Activated T-helper 1 cell treated with anti-CD3 and anti-CD28 coated beads, Interleukin-12 subunit alpha, Interleukin-12 subunit beta, Interleukin-2, Interleukin-4 antibody, amounts not matched to agents 30 ng/mL and 10 ng/mL and 1 ng/mL, durations not matched to agents 14 hours and 24 hours and 36 hours (primary cell): ENCODE measurements around the gene ADAM15. TPM values are rescaled to one million over a fixed set of nuclear protein-coding genes. Genes with fewer than 3 reads are reported as not detected.
A peak's percentile ranks its signal among the peaks of the same experiment; 100 is the strongest.

Experiments used
- DNase-seq: peaks from one replicate; pipeline ENCODE4 v3.0.0; 2021; ENCODE audit warnings: low spot score
- H3K27ac Mint-ChIP-seq: one replicate; pipeline ENCODE4 v1.8.0; 2021; ENCODE audit warnings: mild to moderate bottlenecking, mixed read lengths
- H3K27me3 Mint-ChIP-seq: one replicate; pipeline ENCODE4 v1.8.0; 2022; ENCODE audit warnings: mild to moderate bottlenecking, moderate library complexity, mixed read lengths; ENCODE audit not compliant: insufficient read depth
- H3K36me3 Mint-ChIP-seq: one replicate; pipeline ENCODE4 v1.8.0; 2021; ENCODE audit warnings: low read depth, mixed read lengths
- H3K4me1 Mint-ChIP-seq: one replicate; pipeline ENCODE4 v1.8.0; 2021; ENCODE audit warnings: low read depth, mixed read lengths
- H3K4me3 Mint-ChIP-seq: one replicate; pipeline ENCODE4 v1.8.0; 2021; ENCODE audit warnings: mild to moderate bottlenecking, moderate library complexity, mixed read lengths
- H3K9me3 Mint-ChIP-seq: one replicate; pipeline ENCODE4 v1.8.0; 2021; ENCODE audit warnings: mixed read lengths
- intact Hi-C: fragments of 100-400 bp; cut with micrococcal nuclease; formaldehyde crosslinking; loops from one replicate; pipeline ENCODE4 v1.15.1; 2024
- total RNA-seq: library from RNA; stranded (reverse); gene quantifications from 2 replicates; pipeline ENCODE4 v1.2.3, GENCODE V29; 2022

Gene ADAM15
- 82.9 and 86.8 TPM in 2 replicates for total RNA-seq

DNA sequence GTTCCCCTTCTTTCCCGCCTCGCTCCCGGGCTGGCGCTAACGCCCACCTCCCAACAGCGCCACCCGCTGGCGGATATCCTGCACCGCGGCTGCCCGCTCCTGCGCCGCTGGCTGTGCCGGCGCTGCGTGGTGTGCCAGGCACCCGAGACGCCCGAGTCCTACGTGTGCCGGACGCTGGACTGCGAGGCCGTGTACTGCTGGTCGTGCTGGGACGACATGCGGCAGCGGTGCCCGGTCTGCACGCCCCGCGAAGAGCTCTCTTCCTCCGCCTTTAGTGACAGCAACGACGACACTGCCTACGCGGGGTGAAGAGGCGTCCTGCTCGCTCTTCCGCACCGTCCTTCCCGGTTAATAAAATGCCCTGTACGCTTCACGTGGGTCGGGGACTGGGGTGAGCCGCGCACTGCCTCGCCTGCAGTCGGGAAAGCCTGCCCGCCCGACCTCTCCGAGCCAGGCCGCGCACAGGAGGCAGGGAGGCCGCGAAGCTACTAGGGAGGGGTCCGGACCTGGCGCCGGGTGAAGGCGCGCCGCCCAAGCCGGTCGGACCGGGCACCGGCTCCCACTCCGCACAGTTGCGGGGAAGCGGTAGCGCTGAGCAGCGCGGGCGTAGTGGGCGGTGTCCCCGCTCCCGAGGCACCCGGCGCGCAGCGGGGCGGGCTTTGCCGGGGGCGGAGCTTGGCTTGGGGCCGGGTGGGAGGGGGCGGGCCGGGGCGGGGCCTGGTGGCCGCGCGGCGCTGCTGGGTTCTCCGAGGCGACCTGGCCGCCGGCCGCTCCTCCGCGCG is at the start of gene ADAM15:
TSS of gene ADAM15 (plus strand) at position 757 of the 782 bp plus-strand sequence. CDS start 71 bp downstream, outside the sequence.
- no peaks in the 10 kb centered on the region for H3K27me3 Mint-ChIP-seq
- peak within 1 kb of the TSS; percentile 88 for H3K4me3 Mint-ChIP-seq
- intact Hi-C loops = loop anchor here (1.0 to 2.0 kb wide), 4 partner anchors 33 to 76 kb away; partner anchors contain the start of genes CKS1B and FLAD1
- no peaks in the 10 kb centered on the region for H3K9me3 Mint-ChIP-seq
- H3K36me3 Mint-ChIP-seq = no peaks in the 10 kb centered on the region
- DNase-seq = peak; percentile 79
- peaks cover 28% of the 10 kb centered on the region for H3K4me1 Mint-ChIP-seq
- H3K27ac Mint-ChIP-seq = peak within 1 kb of the TSS; percentile 88

- Mint-ChIP-seq H3K27ac (peak overlapping the region; percentile 85), H3K9me3 (no peaks in the 10 kb centered on the region), H3K36me3 (peaks cover 8% of the 10 kb centered on the region), H3K27me3 (peaks cover 2% of the 10 kb centered on the region), H3K4me3 (peak overlapping the region; percentile 98), H3K4me1 (peaks cover 50% of the 10 kb centered on the region)
- intact Hi-C loops = loop anchor here (1.0 to 5.0 kb wide), 4 partner anchors 46 to 781 kb away; partner anchors contain the start of genes IL6R, RUSC1 and UBAP2L
- no peak for DNase-seq
These were observed 49.8 kb upstream of the ADAM15 start for GRCh38 chr1:155001425-155001674.

DNA sequence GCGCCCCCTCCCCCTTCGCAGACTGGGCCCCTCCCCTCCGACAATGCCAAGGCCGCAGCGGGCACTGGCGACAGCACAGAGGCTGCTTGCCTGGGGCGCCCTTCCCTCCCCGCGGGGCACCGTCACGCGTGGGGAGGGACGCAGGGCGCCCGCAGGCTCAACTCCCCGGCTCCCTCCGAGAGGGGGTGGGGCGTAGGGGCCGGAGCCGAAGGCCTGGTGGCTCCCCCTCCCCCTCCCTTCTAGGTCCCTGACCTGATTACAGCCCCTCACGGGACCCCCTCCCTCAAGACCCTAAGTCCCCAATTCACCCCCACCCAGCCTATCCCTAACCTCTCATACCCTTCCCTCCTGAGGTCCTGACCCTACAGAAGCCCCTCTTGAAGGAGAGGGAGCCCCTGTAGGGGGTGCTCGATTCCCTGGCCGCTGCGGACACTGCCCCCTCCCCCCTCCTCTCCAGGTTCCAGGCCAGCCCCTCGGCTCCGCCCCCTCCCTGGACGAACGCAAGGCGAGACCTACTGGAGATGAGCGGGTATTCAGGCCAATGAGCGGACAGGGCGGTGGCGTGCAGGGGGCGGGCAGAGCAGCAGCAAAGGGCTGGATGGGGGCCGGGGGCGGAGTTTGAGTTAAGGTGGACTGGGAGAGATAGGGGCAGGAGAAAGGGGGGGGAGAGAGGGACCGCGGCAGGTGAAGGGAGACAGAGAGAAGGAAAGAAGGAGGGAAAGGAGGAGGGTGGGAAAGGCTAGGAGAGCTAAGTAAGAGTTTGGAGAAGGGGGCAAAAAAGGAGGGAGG is 49.2 kb upstream of the ADAM15 start:
- peaks cover 55% of the 10 kb centered on the region for H3K4me1 Mint-ChIP-seq
- H3K9me3 Mint-ChIP-seq = no peaks in the 10 kb centered on the region
- peak; percentile 98 for DNase-seq
- peaks cover 2% of the 10 kb centered on the region for H3K27me3 Mint-ChIP-seq
- peak overlapping the region; percentile 98 for H3K4me3 Mint-ChIP-seq
- intact Hi-C loops = loop anchor here (1.0 to 5.0 kb wide), 11 partner anchors 10 to 782 kb away; partner anchors contain the start of genes EFNA4, IL6R, PYGO2 and RUSC1
- peak overlapping the region; percentile 97 for H3K27ac Mint-ChIP-seq
- peaks cover 11% of the 10 kb centered on the region for H3K36me3 Mint-ChIP-seq

GRCh38 chr1:155002464-155003226 is 48.5 kb upstream of the ADAM15 start, which contains the start of gene ZBTB7B:
TSS of gene ZBTB7B (plus strand) at chr1:155002802. CDS start at chr1:155014661, 11,859 bp downstream.
- intact Hi-C loops = loop anchor here (1.0 to 5.0 kb wide), 9 partner anchors 10 to 595 kb away; partner anchors contain the start of genes EFNA4, IL6R, PYGO2 and RUSC1
- Mint-ChIP-seq H3K9me3 (no peaks in the 10 kb centered on the region), H3K4me1 (peaks cover 50% of the 10 kb centered on the region), H3K27me3 (peaks cover 2% of the 10 kb centered on the region), H3K4me3 (peak within 1 kb of the TSS; percentile 98), H3K27ac (peak within 1 kb of the TSS; percentile 97), H3K36me3 (peaks cover 11% of the 10 kb centered on the region)
- no peak for DNase-seq

- H3K27me3 Mint-ChIP-seq = peaks cover 2% of the 10 kb centered on the region
- peak overlapping the region; percentile 98 for H3K4me3 Mint-ChIP-seq
- peaks cover 11% of the 10 kb centered on the region for H3K36me3 Mint-ChIP-seq
- H3K4me1 Mint-ChIP-seq = peaks cover 47% of the 10 kb centered on the region
- no peak for DNase-seq
- H3K9me3 Mint-ChIP-seq = no peaks in the 10 kb centered on the region
- intact Hi-C loops = loop anchor here (5.0 kb wide), 2 partner anchors 319 to 596 kb away; partner anchors contain the start of genes IL6R and RUSC1
- H3K27ac Mint-ChIP-seq = peak overlapping the region; percentile 97
These were observed 47.8 kb upstream of the ADAM15 start for GRCh38 chr1:155003227-155003765.

DNA sequence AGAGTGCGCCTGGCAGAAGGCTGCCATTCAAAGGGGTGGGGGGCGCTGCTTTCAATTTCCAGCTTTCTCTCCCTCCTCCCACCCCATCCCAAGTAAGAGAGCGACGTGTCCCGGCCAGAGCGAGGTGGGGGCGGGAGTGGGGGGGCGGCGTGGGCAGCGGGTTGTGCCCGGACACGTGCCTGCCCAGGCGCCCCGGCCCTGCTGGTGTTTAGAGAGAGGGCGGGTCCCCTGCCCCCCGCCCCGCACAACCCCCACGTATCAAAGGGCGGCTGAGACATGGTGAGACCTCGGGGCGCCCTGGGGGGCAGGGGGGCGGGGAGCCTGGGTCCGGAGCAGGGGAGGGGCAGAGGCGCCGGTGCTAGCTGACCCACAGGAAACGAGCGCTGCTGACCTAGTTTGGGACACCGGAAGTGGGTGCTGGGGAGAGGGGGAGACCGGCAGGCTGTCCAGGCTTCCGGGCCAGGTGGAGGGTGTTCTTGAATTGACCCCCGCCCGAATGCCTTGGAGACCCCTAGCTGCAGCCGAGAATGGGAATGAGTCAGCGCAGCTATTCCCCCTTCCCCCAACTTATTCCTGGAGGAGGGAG is 47.3 kb upstream of the ADAM15 start:
- intact Hi-C loops = loop anchor here (5.0 kb wide), 2 partner anchors 318 to 597 kb away; partner anchors contain the start of genes IL6R and RUSC1
- Mint-ChIP-seq H3K9me3 (no peaks in the 10 kb centered on the region), H3K4me1 (peaks cover 48% of the 10 kb centered on the region), H3K36me3 (peaks cover 14% of the 10 kb centered on the region), H3K27me3 (peaks cover 2% of the 10 kb centered on the region), H3K4me3 (peak overlapping the region; percentile 98), H3K27ac (peak overlapping the region; percentile 97)
- DNase-seq = no peak

DNA sequence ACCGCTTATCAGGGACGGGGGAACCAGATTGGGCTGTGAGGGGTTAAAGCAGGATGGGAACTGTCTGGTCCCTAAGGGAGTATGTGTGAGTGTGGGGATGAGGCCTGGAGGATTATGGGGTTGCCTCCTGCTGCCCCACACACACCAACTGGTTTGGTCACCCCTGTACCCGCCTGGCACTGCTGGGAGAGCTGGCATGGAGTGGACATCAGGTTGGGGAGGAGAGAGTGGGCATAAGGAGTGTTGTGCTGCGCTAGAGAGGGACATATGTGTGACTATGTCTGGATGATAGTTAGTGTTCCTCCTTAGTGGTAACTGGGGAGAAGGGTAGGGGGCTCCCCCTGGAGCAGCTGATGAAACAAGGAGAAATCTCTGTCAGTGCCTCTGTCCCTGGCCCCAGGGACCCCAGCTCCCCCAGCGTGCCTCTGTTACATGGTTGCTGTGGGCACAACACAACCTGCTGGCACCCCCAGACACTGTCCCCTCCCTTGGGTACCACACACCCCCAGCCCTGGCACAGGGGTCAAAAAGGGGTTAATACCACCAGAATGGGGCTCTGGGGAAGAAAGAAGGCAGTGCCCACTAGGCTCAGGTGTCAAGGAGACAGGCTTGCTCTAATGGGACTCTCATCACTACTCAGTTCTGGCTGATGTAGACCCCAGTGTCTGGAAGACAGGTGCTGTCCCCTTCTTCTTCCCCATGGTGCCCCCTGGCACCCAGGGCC is 46.6 kb upstream of the ADAM15 start:
- Mint-ChIP-seq H3K4me3 (peak overlapping the region; percentile 98), H3K27ac (peak overlapping the region; percentile 96), H3K9me3 (no peaks in the 10 kb centered on the region), H3K4me1 (peaks cover 45% of the 10 kb centered on the region), H3K27me3 (peaks cover 2% of the 10 kb centered on the region), H3K36me3 (peaks cover 16% of the 10 kb centered on the region)
- DNase-seq = no peak
- intact Hi-C loops = loop anchor here (5.0 kb wide), 3 partner anchors 168 to 597 kb away; partner anchors contain the start of genes IL6R, KRTCAP2, RUSC1 and TRIM46

- H3K27ac Mint-ChIP-seq = peak overlapping the region; percentile 96
- H3K9me3 Mint-ChIP-seq = no peaks in the 10 kb centered on the region
- peak overlapping the region; percentile 98 for H3K4me3 Mint-ChIP-seq
- peaks cover 37% of the 10 kb centered on the region for H3K4me1 Mint-ChIP-seq
- H3K36me3 Mint-ChIP-seq = peaks cover 24% of the 10 kb centered on the region
- intact Hi-C loops = loop anchor here (5.0 kb wide), 1 partner anchor 167 kb away; the partner anchor contains the start of genes KRTCAP2 and TRIM46
- DNase-seq = no peak
- H3K27me3 Mint-ChIP-seq = peaks cover 2% of the 10 kb centered on the region
These were observed 45.8 kb upstream of the ADAM15 start for GRCh38 chr1:155005076-155006011.

GRCh38 chr1:155006601-155007101 is 44.5 kb upstream of the ADAM15 start:
- intact Hi-C loops = loop anchor here (5.0 kb wide), 1 partner anchor 166 kb away; the partner anchor contains the start of genes KRTCAP2 and TRIM46
- peak; percentile 42 for DNase-seq
- Mint-ChIP-seq H3K27ac (peak overlapping the region; percentile 96), H3K4me3 (peak overlapping the region; percentile 76), H3K27me3 (no peaks in the 10 kb centered on the region), H3K36me3 (peaks cover 29% of the 10 kb centered on the region), H3K9me3 (no peaks in the 10 kb centered on the region), H3K4me1 (peaks cover 41% of the 10 kb centered on the region)

- Mint-ChIP-seq H3K4me1 (peaks cover 47% of the 10 kb centered on the region), H3K27me3 (no peaks in the 10 kb centered on the region), H3K27ac (no peak overlapping the region), H3K36me3 (peaks cover 33% of the 10 kb centered on the region), H3K9me3 (no peaks in the 10 kb centered on the region), H3K4me3 (peak overlapping the region; percentile 49)
- intact Hi-C loops = loop anchor here (5.0 kb wide), 1 partner anchor 165 kb away; the partner anchor contains the start of genes KRTCAP2 and TRIM46
- no peak for DNase-seq
These were observed 43.8 kb upstream of the ADAM15 start for GRCh38 chr1:155007251-155007828.
